SK-N-SH (cell line): ENCODE results near the gene RBM42. TPM values are rescaled to one million over a fixed set of nuclear protein-coding genes. Genes with fewer than 3 reads are reported as not detected.
"Not testable (repeated sequence)": the region's sequence is repeated elsewhere in the genome, so short reads cannot be mapped to it uniquely, and the experiment has no call there.

Source experiments
- CTCF ChIA-PET: fragments of 300-600, 350-600 bp; formaldehyde crosslinking; extraction: SDS; loops from one replicate; lab custom pipeline; 2021; lab: Yijun Ruan, JAX
- POLR2A ChIA-PET: fragments of 350-600 bp; sonication (Branson Sonifier 250); formaldehyde crosslinking; extraction: SDS; loops from one replicate; lab custom pipeline; 2020; ENCODE audit warnings: antibody characterized with exemption, inconsistent platforms; lab: Yijun Ruan, JAX
- DNase-seq: peaks from one replicate; pipeline ENCODE4 v3.0.0; 2012
- H2AFZ ChIP-seq: fragments of 200-600 bp; sonication (generic); 2 replicates; pipeline ENCODE4 v1.8.1; 2016; ENCODE audit warnings: antibody characterized with exemption, mild to moderate bottlenecking, low read depth
- H3F3A ChIP-seq: fragments of 200-600 bp; sonication (generic); replicated peaks from 2 replicates; pipeline ENCODE3; 2016; ENCODE audit warnings: antibody characterized with exemption, mild to moderate bottlenecking; ENCODE audit not compliant: insufficient read depth
- H3K27ac ChIP-seq, 2 experiments: fragments of 200-500 bp in 1 of 2; fragments of 200-600 bp in 1 of 2; sonication (Bioruptor generic) in 1 of 2; sonication (generic), shearing (Covaris generic) in 1 of 2; 2 replicates each; pipeline versions ENCODE4 v1.5.1 to v1.6.1; 2014 to 2016; ENCODE audit warnings: low read depth in 2 of 2, inconsistent platforms in 1 of 2, low read length in 1 of 2, mild to moderate bottlenecking in 1 of 2, mixed read lengths in 1 of 2
- H3K27me3 ChIP-seq: fragments of 200-600 bp; sonication (generic), shearing (Covaris generic); 2 replicates; pipeline ENCODE4 v1.6.1; 2016; ENCODE audit warnings: mixed run types; ENCODE audit not compliant: insufficient read depth
- H3K36me3 ChIP-seq, 2 experiments: fragments of 200-500 bp in 1 of 2; fragments of 200-600 bp in 1 of 2; sonication (Bioruptor generic) in 1 of 2; sonication (generic) in 1 of 2; replicated peaks in 1 of 2; 2 replicates each; pipeline versions ENCODE3 to v1.5.1; 2014 to 2016; ENCODE audit warnings: low read length in 1 of 2, mild to moderate bottlenecking in 1 of 2; ENCODE audit not compliant: insufficient read depth in 2 of 2, control insufficient read depth in 1 of 2
- H3K4me1 ChIP-seq, 2 experiments: fragments of 200-500 bp in 1 of 2; fragments of 200-600 bp in 1 of 2; sonication (Bioruptor generic) in 1 of 2; sonication (generic), shearing (Covaris generic) in 1 of 2; 2 replicates each; pipeline versions ENCODE4 v1.5.1 to v1.6.1; 2014 to 2016; ENCODE audit warnings: low read depth in 1 of 2, low read length in 1 of 2, mixed run types in 1 of 2; ENCODE audit not compliant: insufficient read depth in 2 of 2, control insufficient read depth in 1 of 2
- H3K4me2 ChIP-seq: fragments of 200-600 bp; sonication (generic), shearing (Covaris generic); 2 replicates; pipeline ENCODE4 v1.6.1; 2017; ENCODE audit warnings: mixed run types
- H3K4me3 ChIP-seq, 2 experiments: fragments of 200-500 bp in 1 of 2; fragments of 200-600 bp in 1 of 2; sonication (Bioruptor generic) in 1 of 2; sonication (generic), shearing (Covaris generic) in 1 of 2; 2 replicates each; pipeline versions ENCODE4 v1.5.1 to v1.8.1; 2014 to 2016; ENCODE audit warnings: low read depth in 2 of 2, inconsistent platforms in 1 of 2, low read length in 1 of 2, mild to moderate bottlenecking in 1 of 2, mixed read lengths in 1 of 2, moderate library complexity in 1 of 2
- H3K79me2 ChIP-seq: fragments of 200-600 bp; sonication (generic); 2 replicates; pipeline ENCODE4 v1.8.1; 2017; ENCODE audit warnings: mild to moderate bottlenecking; ENCODE audit not compliant: insufficient read depth
- H3K9ac ChIP-seq: fragments of 200-600 bp; sonication (generic); 2 replicates; pipeline ENCODE4 v1.6.1; 2017; ENCODE audit warnings: mixed run types
- H3K9me2 ChIP-seq: fragments of 200-600 bp; sonication (generic); 2 replicates; pipeline ENCODE4 v1.6.1; 2017; ENCODE audit warnings: mixed run types
- H3K9me3 ChIP-seq: fragments of 200-600 bp; sonication (generic); 2 replicates; pipeline ENCODE4 v1.6.1; 2017; ENCODE audit warnings: mixed run types, mild to moderate bottlenecking, moderate library complexity
- H4K20me1 ChIP-seq: fragments of 200-600 bp; sonication (generic); 2 replicates; pipeline ENCODE4 v1.6.1; 2017; ENCODE audit warnings: mild to moderate bottlenecking, mixed run types; ENCODE audit not compliant: insufficient read depth
- CTCF ChIP-seq: fragments of 200-600 bp; sonication (generic); IDR thresholded peaks from 2 replicates; pipeline ENCODE4 v1.6.1; 2017; ENCODE audit warnings: antibody characterized with exemption, mild to moderate bottlenecking, moderate library complexity
- FOSL2 ChIP-seq: IDR thresholded peaks from 2 replicates; pipeline ENCODE4 v1.4.0; 2012; ENCODE audit warnings: low read depth, mild to moderate bottlenecking, moderate library complexity, borderline replicate concordance
- GABPA ChIP-seq: IDR thresholded peaks from 2 replicates; pipeline ENCODE4 v1.4.0; 2012; ENCODE audit warnings: low read depth, mild to moderate bottlenecking
- MXI1 ChIP-seq: IDR thresholded peaks from 2 replicates; pipeline ENCODE4 v1.6.1; 2012; ENCODE audit warnings: mild to moderate bottlenecking, low read depth, low read length, improper control_type of control experiment
- NFIC ChIP-seq: IDR thresholded peaks from 2 replicates; pipeline ENCODE4 v1.4.0; 2012; ENCODE audit warnings: borderline replicate concordance
- RAD21 ChIP-seq: IDR thresholded peaks from 2 replicates; pipeline ENCODE4 v1.6.1; 2012; ENCODE audit warnings: mild to moderate bottlenecking, low read length
- RCOR1 ChIP-seq: fragments of 150-350 bp; IDR thresholded peaks from 2 replicates; pipeline ENCODE4 v1.6.1; 2017; ENCODE audit warnings: antibody characterized with exemption, low read length
- RFX5 ChIP-seq: IDR thresholded peaks from 2 replicates; pipeline ENCODE4 v1.6.1; 2012; ENCODE audit warnings: mild to moderate bottlenecking, improper control_type of control experiment, low read length
- SIN3A ChIP-seq: IDR thresholded peaks from 2 replicates; pipeline ENCODE4 v1.6.1; 2012; ENCODE audit warnings: low read depth, mild to moderate bottlenecking, low read length, moderate library complexity, borderline replicate concordance
- SMC3 ChIP-seq: IDR thresholded peaks from 2 replicates; pipeline ENCODE4 v1.6.1; 2012; ENCODE audit warnings: low read depth, low read length, improper control_type of control experiment
- TEAD4 ChIP-seq: IDR thresholded peaks from 2 replicates; pipeline ENCODE4 v1.4.0; 2012; ENCODE audit warnings: mild to moderate bottlenecking, borderline replicate concordance; ENCODE audit not compliant: insufficient read depth
- YY1 ChIP-seq: IDR thresholded peaks from 2 replicates; pipeline ENCODE4 v1.4.0; 2012; ENCODE audit warnings: low read depth, mild to moderate bottlenecking
- WGBS: methylation state at CpG from one replicate; pipeline ENCODE4 v1.1.6; 2017; ENCODE audit warnings: low lambda C conversion rate; 5-methylcytosine and 5-hydroxymethylcytosine counted together
- polyA plus RNA-seq, 3 experiments: library from polyadenylated mRNA; depleted of rRNA; stranded (reverse); fragments of >200 nt; gene quantifications; 2 replicates each; pipeline ENCODE4 v1.2.3, GENCODE V29; 2012

Gene RBM42
- polyA plus RNA-seq, 1 of the 3 experiments (the other 2 are of a cell fraction): 69.9 TPM

GRCh38 chr19:35587321-35587720 lies 41.5 kb upstream of the RBM42 start (continued):
- TF ChIP-seq SIN3A (no peak), TEAD4 (no peak), RFX5 (no peak)

- Histone ChIP-seq H3K9ac (no peak overlapping the region), H3K4me1 (no peaks in the 10 kb centered on the region), H3K9me2 (no peaks in the 10 kb centered on the region), H3K9me3 (no peaks in the 10 kb centered on the region), H3F3A (no peaks in the 10 kb centered on the region), H3K27ac (no peak overlapping the region), H3K79me2 (no peaks in the 10 kb centered on the region), H4K20me1 (no peaks in the 10 kb centered on the region), H3K27me3 (peaks cover 41% of the 10 kb centered on the region), H3K36me3 (no peaks in the 10 kb centered on the region), H3K4me2 (no peak overlapping the region), H2AFZ (no peak overlapping the region), H3K4me3 (no peak overlapping the region)
- ChIA-PET CTCF (interaction anchor here (1.2 to 3.1 kb wide), 2 partner anchors 43 to 80 kb away, joined by 4 to 13 read pairs; no protein-coding TSS in a partner anchor), POLR2A (no interaction called here)
- WGBS: 15% methylated on average over 3 of the region's 3 CpGs
- TF ChIP-seq SMC3 (no peak), GABPA (no peak), CTCF (no peak), NFIC (no peak), RAD21 (no peak), RCOR1 (no peak)
- no peak for DNase-seq
Measured at GRCh38 chr19:35590875-35591274, 38.0 kb upstream of the RBM42 start.

GRCh38 chr19:35592226-35592625 lies 36.6 kb upstream of the RBM42 start:
- 27% methylated on average over 8 of the region's 8 CpGs for WGBS
- DNase-seq: peak; percentile 41
- ChIA-PET CTCF (interaction anchor here (0.7 to 3.1 kb wide), 7 partner anchors 12 to 86 kb away, joined by 3 to 15 read pairs (median 5); partner anchors contain the start of gene HAUS5), POLR2A (no interaction called here)
- Histone ChIP-seq H3K36me3 (no peaks in the 10 kb centered on the region), H3K79me2 (no peaks in the 10 kb centered on the region), H3K9ac (no peak overlapping the region), H3K9me2 (no peaks in the 10 kb centered on the region), H3K27me3 (peaks cover 36% of the 10 kb centered on the region), H2AFZ (no peak overlapping the region), H3K9me3 (no peaks in the 10 kb centered on the region), H3K27ac (no peak overlapping the region), H3K4me3 (no peak overlapping the region), H4K20me1 (no peaks in the 10 kb centered on the region), H3F3A (no peaks in the 10 kb centered on the region), H3K4me2 (no peak overlapping the region), H3K4me1 (no peaks in the 10 kb centered on the region)
- no peak for TF ChIP-seq SIN3A
- peak; percentile 59 for TF ChIP-seq RAD21
- TF ChIP-seq MXI1: no peak
- no peak for TF ChIP-seq FOSL2
- peak; percentile 48 for TF ChIP-seq CTCF
- TF ChIP-seq YY1: no peak

DNA sequence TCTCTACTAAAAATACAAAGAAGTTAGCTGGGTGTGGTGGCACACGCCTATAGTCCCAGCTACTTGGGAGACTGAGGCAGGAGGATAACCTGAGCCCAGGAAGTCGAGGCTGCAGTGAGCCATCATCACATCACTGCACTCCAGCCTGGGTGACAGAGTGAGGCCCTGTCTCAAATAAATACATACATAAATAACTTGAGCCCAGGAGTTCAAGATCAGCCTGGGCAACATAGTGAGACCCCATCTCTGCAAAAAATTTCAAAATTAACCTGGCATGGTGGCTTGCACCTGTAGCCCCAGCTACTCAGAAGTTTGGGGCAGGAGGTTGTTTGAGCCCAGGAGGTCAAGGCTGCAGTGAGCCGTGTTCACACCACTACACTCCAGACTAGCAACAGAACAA lies 33.8 kb upstream of the RBM42 start:
- H3K9me3 ChIP-seq, H2AFZ ChIP-seq, H4K20me1 ChIP-seq, H3K9me2 ChIP-seq, H3K79me2 ChIP-seq, POLR2A ChIA-PET, H3K36me3 ChIP-seq, H3K27ac ChIP-seq, H3K4me1 ChIP-seq, H3K4me3 ChIP-seq, H3K4me2 ChIP-seq, H3F3A ChIP-seq, H3K9ac ChIP-seq, DNase-seq: not testable (repeated sequence)
- CTCF ChIA-PET: interaction anchor here (1.5 kb wide), 1 partner anchor 46 kb away, joined by 3 read pairs; no protein-coding TSS in a partner anchor
- WGBS: 23% methylated on average over 3 of the region's 3 CpGs
- H3K27me3 ChIP-seq: peaks cover 28% of the 10 kb centered on the region
